ENCODE results near the gene TSPOAP1.

Gene TSPOAP1, protein sequence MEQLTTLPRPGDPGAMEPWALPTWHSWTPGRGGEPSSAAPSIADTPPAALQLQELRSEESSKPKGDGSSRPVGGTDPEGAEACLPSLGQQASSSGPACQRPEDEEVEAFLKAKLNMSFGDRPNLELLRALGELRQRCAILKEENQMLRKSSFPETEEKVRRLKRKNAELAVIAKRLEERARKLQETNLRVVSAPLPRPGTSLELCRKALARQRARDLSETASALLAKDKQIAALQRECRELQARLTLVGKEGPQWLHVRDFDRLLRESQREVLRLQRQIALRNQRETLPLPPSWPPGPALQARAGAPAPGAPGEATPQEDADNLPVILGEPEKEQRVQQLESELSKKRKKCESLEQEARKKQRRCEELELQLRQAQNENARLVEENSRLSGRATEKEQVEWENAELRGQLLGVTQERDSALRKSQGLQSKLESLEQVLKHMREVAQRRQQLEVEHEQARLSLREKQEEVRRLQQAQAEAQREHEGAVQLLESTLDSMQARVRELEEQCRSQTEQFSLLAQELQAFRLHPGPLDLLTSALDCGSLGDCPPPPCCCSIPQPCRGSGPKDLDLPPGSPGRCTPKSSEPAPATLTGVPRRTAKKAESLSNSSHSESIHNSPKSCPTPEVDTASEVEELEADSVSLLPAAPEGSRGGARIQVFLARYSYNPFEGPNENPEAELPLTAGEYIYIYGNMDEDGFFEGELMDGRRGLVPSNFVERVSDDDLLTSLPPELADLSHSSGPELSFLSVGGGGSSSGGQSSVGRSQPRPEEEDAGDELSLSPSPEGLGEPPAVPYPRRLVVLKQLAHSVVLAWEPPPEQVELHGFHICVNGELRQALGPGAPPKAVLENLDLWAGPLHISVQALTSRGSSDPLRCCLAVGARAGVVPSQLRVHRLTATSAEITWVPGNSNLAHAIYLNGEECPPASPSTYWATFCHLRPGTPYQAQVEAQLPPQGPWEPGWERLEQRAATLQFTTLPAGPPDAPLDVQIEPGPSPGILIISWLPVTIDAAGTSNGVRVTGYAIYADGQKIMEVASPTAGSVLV (N-terminal part only)

DNA sequence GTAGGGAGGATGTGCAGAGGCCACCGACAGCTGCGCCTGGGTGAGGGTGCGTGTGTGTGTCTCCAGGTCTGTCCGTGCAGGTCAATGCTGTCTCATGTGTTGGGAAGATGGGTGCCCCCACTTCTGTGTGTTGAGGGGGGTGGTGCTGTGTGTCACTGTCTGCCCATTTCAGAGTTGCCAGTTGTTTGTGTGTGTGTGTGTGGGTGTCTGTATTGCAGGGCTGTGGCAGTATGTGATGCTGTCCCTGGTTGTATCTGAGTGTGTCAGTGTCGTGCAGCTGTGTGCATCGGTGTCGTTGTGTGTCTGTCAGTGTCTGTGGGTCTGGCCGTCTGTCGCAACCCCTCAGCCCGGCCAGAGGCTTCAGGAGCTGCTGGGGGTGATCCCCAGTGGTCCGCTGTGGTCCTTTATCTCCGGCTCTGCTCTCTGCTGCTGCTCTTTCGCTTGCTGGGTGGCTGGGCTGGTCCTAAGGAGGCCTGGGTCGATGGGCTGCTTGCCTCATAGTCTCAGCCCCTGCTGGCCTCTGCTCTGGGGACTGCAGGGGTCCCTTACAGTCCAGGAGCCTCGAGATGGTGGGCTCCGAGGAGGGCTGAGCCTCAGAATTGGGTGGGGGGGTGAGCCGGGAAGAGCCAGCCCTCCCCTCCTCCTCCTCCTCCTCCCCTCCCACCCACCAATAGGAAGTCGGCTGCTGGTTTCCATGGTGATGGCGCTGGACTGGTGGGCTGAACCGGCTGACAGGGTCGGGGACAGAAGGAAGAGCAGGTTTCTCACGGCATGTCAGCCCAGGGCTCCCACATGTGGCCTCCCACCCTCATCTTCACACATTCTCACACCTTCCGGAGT is at the start of gene TSPOAP1:
Gene TSPOAP1, minus strand, starts transcription at position 601 of the 840 bp plus-strand sequence. CDS start 875 bp downstream, outside the sequence.
- no peak within 1 kb of the TSS for H3K27ac ChIP-seq

DNA sequence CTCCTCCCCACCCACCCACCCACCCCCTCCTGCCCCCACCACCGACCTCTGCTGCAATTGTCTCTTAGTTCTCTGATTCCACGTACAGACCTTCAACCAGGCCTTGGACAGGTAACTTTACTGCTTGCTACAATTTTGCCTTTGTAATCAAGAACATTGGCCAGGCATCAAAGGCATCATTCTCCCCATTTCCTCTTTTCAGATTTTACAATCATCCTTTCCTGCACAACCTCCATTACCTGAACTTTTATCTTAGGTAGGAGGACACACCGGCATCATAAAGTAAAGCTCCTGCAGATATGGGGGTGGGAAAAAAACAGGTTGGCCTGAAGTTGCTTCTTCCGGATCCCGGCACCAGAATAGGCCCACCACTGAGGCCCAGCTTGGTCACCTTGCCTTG is 49.1 kb upstream of the TSPOAP1 start:
- peak overlapping the region; percentile 90 for H3K27ac ChIP-seq
- TF ChIP-seq, protein P1, sequence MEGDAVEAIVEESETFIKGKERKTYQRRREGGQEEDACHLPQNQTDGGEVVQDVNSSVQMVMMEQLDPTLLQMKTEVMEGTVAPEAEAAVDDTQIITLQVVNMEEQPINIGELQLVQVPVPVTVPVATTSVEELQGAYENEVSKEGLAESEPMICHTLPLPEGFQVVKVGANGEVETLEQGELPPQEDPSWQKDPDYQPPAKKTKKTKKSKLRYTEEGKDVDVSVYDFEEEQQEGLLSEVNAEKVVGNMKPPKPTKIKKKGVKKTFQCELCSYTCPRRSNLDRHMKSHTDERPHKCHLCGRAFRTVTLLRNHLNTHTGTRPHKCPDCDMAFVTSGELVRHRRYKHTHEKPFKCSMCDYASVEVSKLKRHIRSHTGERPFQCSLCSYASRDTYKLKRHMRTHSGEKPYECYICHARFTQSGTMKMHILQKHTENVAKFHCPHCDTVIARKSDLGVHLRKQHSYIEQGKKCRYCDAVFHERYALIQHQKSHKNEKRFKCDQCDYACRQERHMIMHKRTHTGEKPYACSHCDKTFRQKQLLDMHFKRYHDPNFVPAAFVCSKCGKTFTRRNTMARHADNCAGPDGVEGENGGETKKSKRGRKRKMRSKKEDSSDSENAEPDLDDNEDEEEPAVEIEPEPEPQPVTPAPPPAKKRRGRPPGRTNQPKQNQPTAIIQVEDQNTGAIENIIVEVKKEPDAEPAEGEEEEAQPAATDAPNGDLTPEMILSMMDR (conservative IDR thresholded peaks at IDR 0.05): no peak

More for the DNA sequence above, at the start of gene TSPOAP1:
- TF ChIP-seq, protein P1 (conservative IDR thresholded peaks at IDR 0.05): no peak

DNA sequence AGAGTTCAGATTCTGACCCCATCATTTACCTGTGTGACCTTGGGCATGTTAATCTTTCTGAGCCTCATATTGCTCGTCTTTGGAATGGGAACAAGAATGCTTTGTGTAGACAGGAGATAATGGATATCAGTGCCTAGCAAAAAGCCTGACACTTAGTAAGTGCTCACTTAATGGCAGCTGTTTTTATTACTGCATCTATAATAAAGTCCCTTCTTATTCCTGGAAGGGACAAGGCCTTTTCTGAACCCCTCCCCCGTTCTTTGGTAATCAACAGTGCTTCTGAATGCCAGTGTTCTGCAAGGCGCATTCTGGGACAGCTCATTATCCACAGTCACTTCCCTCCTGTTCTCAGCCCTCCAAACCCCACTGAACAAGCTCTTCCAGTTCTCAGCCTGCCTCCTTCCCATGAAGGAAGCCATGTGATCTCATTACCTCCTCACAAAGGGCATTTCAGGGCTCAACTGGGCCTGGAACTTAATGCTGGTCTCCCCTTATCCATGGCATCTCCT is 48.6 kb upstream of the TSPOAP1 start:
- H3K27ac ChIP-seq: peak overlapping the region; percentile 90
- TF ChIP-seq, protein P1 (conservative IDR thresholded peaks at IDR 0.05): no peak

DNA sequence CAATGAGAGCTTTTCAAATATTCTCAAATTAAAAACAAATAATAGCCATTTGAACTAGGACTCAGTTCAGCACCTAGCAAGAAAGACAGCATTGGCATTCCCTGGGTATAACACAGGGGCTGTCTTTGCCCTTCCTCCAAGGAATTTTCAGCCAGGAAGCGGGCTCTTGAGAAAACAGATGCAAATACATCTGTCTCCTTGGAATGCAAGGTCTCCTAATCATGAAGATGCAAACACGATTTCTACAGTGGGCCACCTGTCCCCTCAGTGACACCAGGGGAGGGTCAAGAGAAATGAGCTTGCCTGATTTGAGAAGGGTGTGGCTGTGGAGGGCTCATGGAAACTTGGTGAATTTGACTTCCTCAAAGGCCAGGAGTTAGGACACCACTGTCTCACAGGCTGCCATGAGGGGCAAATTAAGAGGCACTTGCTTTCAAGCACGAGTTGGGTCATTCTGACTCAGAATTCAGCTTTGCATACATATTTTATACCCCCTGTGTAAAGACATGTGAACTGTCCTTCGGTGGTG is 47.9 kb upstream of the TSPOAP1 start:
- peak overlapping the region; percentile 90 for H3K27ac ChIP-seq

DNA sequence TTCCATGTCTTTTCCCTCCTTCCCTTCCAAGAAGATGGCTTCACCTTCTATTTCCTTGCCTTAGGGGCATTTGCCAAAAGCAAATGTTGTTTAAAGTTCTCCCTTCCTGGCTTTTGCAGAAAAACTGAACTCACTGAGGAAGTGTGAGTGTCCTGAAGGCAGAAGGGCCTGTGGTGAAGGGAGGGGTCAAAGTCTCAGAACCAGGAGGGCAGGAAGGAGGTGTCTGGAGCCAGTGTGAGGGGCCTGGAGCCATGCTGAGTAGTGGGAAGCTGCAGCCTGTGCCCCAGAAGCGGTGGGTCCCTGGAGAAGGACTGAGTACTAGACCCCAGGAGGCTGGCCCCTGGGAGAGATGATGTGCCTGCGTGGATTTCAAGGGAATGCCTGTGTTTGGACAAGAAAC is 47.2 kb upstream of the TSPOAP1 start:
- peak overlapping the region; percentile 90 for H3K27ac ChIP-seq
- TF ChIP-seq, protein P1 (conservative IDR thresholded peaks at IDR 0.05): no peak

More for the DNA sequence above, 47.9 kb upstream of the TSPOAP1 start:
- TF ChIP-seq, protein P1 (conservative IDR thresholded peaks at IDR 0.05): no peak

DNA sequence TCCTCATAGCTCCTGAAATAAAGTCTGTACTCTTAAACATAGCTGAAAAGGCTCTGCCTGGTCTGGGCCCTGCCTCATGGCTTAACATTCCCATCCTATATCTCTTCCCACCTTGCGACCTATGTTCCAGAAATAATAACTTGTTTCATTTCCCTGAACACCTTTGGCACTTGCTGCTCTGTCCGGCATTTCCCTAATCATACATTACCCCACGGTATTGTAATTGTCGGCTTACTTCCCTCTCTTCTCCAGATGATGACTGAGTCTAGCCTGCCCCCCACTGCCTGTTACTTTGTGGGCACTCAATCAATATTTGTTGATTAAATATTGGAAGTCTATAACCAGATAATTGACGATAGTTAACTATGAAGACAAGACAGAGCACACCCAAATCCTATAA is 46.7 kb upstream of the TSPOAP1 start:
- TF ChIP-seq, protein P1 (conservative IDR thresholded peaks at IDR 0.05): no peak
- H3K27ac ChIP-seq: peak overlapping the region; percentile 90

Data from VCaP (cell line).